Type B pancreatic cell (in vitro differentiated cells): ENCODE measurements around the gene SMIM8. TPM values are rescaled to one million over a fixed set of nuclear protein-coding genes. Genes with fewer than 3 reads are reported as not detected.
"Not testable (repeated sequence)": the region's sequence is repeated elsewhere in the genome, so short reads cannot be mapped to it uniquely, and the experiment has no call there.

ENCODE experiments used
- DNase-seq: peaks from one replicate; pipeline ENCODE4 v3.0.0; 2021; ENCODE audit warnings: mixed read lengths; ENCODE audit not compliant: unreplicated experiment; ENCODE audit errors: extremely low spot score
- H3K27ac Mint-ChIP-seq: 2 replicates; pipeline ENCODE4 v1.8.0; 2021; ENCODE audit warnings: mild to moderate bottlenecking, mixed read lengths
- H3K27me3 Mint-ChIP-seq: 2 replicates; pipeline ENCODE4 v1.8.0; 2021; ENCODE audit warnings: mixed read lengths
- H3K36me3 Mint-ChIP-seq: 2 replicates; pipeline ENCODE4 v1.8.0; 2021; ENCODE audit warnings: mixed read lengths
- H3K4me1 Mint-ChIP-seq: one replicate; pipeline ENCODE4 v1.8.0; 2021; ENCODE audit warnings: mixed read lengths; ENCODE audit not compliant: unreplicated experiment
- H3K4me3 Mint-ChIP-seq: 2 replicates; pipeline ENCODE4 v1.8.0; 2021; ENCODE audit warnings: mild to moderate bottlenecking, mixed read lengths
- H3K9me3 Mint-ChIP-seq: 2 replicates; pipeline ENCODE4 v1.8.0; 2021; ENCODE audit warnings: mixed read lengths
- CTCF ChIP-seq: fragments of 200-600 bp; sonication (generic); conservative IDR thresholded peaks from 2 replicates; pipeline ENCODE4 v1.5.0; 2021; ENCODE audit warnings: antibody characterized with exemption, mild to moderate bottlenecking
- total RNA-seq: library from RNA; stranded (reverse); gene quantifications from 2 replicates; pipeline ENCODE4 v1.2.1, GENCODE V29; 2021; ENCODE audit warnings: low replicate concordance

SMIM8 gene
- total RNA-seq, 1 donor from 2014 or later: 18.0 TPM

GRCh38 chr6:87293526-87293925 lies 28.9 kb upstream of the SMIM8 start:
- no peak overlapping the region for H3K27ac Mint-ChIP-seq
- H3K4me1 Mint-ChIP-seq: no peaks in the 10 kb centered on the region
- H3K4me3 Mint-ChIP-seq: no peak overlapping the region
- H3K9me3 Mint-ChIP-seq: no peaks in the 10 kb centered on the region
- no peaks in the 10 kb centered on the region for H3K36me3 Mint-ChIP-seq
- no peak for TF ChIP-seq CTCF
- peaks cover 19% of the 10 kb centered on the region for H3K27me3 Mint-ChIP-seq
- no peak for DNase-seq

DNA sequence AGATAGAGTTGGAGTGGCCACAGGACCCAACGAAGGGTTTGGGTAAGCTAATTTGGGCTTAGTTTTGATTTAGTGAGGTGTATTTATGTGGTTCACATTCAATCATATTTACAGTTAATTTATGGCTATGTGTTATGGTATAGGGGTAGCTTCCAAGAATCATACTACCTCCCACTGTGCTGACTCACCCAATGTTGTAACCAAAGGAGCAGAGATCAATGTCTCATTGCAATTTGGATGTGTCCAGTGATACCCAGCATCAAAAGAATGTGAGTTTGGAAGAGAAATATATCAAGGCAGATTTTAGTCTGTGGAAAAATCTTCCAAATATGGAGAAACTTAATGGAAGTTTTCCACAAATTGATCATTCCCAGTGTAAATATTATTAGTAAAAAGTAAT lies 25.3 kb upstream of the SMIM8 start:
- no peak for TF ChIP-seq CTCF
- Mint-ChIP-seq H3K4me3 (no peak overlapping the region), H3K27me3 (peaks cover 27% of the 10 kb centered on the region), H3K27ac (no peak overlapping the region), H3K36me3 (no peaks in the 10 kb centered on the region), H3K4me1 (no peaks in the 10 kb centered on the region), H3K9me3 (no peaks in the 10 kb centered on the region)
- no peak for DNase-seq

DNA sequence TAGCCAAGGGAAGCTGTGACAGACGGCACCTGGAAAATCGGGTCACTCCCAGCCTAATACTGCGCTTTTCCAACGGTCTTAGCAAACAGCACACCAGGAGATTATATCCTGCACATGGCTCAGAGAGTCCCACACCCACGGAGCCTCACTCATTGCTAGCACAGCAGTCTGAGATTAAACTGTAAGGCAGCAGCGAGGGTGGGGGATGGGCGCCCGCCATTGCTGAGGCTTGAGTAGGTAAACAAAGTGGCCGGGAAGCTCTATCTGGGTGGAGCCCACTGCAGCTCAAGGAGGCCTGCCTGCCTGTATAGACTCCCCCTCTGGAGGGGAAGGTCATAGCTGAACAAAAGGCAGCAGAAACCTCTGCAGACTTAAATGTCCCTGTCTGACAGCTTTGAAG lies 21.1 kb upstream of the SMIM8 start:
- H3K36me3 Mint-ChIP-seq, H3K4me1 Mint-ChIP-seq, H3K9me3 Mint-ChIP-seq, H3K27ac Mint-ChIP-seq, DNase-seq, H3K4me3 Mint-ChIP-seq: not testable (repeated sequence)
- peaks cover 25% of the 10 kb centered on the region for H3K27me3 Mint-ChIP-seq

- Mint-ChIP-seq H3K4me1 (no peaks in the 10 kb centered on the region), H3K4me3 (no peak overlapping the region), H3K27me3 (peaks cover 27% of the 10 kb centered on the region), H3K36me3 (no peaks in the 10 kb centered on the region), H3K9me3 (no peaks in the 10 kb centered on the region), H3K27ac (no peak overlapping the region)
- no peak for DNase-seq
- no peak for TF ChIP-seq CTCF
These were observed 13.4 kb upstream of the SMIM8 start for GRCh38 chr6:87308970-87309369.

DNA sequence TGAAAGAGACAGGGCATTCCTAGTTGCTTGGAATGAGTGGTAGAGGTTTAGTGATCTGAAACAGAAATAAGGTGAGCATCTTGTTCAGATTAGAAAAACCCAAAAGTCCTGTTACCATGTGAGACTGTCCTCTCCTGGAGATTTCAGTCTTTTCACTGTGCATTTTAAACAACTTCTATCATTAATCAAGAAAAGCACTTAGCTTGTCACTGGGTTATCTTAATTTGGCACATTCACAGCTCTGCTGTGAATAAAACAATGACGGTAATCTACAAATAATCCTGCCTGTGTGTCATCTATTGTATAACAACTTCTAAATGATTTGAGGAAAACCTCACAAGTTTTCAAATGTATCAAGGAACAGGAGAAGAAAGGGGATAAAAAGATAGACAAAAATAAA lies 9.5 kb upstream of the SMIM8 start:
- no peaks in the 10 kb centered on the region for H3K9me3 Mint-ChIP-seq
- no peak for DNase-seq
- no peak overlapping the region for H3K4me3 Mint-ChIP-seq
- no peak for TF ChIP-seq CTCF
- H3K27ac Mint-ChIP-seq: no peak overlapping the region
- no peaks in the 10 kb centered on the region for H3K36me3 Mint-ChIP-seq
- peaks cover 35% of the 10 kb centered on the region for H3K27me3 Mint-ChIP-seq
- H3K4me1 Mint-ChIP-seq: no peaks in the 10 kb centered on the region

DNA sequence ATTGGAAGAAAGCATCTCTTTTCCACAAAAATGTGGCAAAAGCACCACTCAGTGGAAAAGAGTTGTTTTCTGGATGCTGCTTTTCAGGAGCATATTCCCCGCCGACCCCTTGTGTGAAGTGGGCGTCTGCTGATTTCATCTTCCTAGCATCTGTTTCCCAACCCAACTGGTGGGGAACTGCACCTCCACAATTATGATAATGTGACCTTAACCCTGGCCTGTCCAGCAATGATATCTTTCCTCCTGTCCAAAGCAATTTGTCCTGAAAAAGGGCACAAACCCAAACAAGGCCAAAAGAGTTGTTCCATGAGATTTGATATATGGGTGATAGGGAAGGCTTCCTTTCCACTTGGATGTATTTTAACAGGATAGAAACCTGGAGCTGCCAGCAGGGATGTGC lies 7.3 kb upstream of the SMIM8 start:
- TF ChIP-seq CTCF: no peak
- Mint-ChIP-seq H3K27ac (no peak overlapping the region), H3K9me3 (no peaks in the 10 kb centered on the region), H3K4me3 (no peak overlapping the region), H3K27me3 (peaks cover 28% of the 10 kb centered on the region), H3K36me3 (no peaks in the 10 kb centered on the region), H3K4me1 (no peaks in the 10 kb centered on the region)
- no peak for DNase-seq
